ENCODE results near the gene AGTPBP1.

DNA sequence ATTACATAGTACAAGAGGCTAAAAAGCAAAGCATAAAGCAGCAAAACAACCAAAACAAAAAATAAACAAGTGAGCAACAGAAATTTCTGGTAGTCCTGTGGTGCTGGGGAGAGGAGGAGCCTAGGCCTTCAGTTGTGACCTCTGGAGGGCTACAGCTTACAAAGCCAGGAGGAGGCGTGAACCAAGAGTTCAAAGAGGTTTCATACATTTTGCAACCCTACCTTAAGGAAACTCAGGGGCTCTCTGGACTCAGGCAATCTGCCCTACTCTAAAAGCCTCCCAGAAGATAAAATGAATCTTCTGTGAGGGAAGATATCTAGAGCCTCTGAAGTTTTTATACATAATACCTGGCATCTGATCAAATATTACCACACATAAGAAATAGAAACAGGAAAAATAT lies 187.4 kb downstream of the AGTPBP1 start:
- TF ChIP-seq, protein P1, sequence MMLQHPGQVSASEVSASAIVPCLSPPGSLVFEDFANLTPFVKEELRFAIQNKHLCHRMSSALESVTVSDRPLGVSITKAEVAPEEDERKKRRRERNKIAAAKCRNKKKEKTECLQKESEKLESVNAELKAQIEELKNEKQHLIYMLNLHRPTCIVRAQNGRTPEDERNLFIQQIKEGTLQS (IDR thresholded peaks at IDR 0.05; ENCODE audit: insufficient read depth, low read depth, low read length), result no peak
- TF ChIP-seq NRF1 (IDR thresholded peaks at IDR 0.05; ENCODE audit: low read depth, low read length) (no peak), RAD21 (IDR thresholded peaks at IDR 0.05 in 1 of 2, conservative IDR thresholded peaks at IDR 0.05 in 1 of 2; ENCODE audit: low read depth in 2 of 2, low read length in 2 of 2) (no peak), POLR2A (IDR thresholded peaks at IDR 0.05; ENCODE audit: control extremely low read depth in 1 of 2, low read depth in 2 of 2, low read length in 2 of 2) (no peak), CREB1 (IDR thresholded peaks at IDR 0.05) (no peak), ZNF274 (IDR thresholded peaks at IDR 0.05; ENCODE audit: borderline replicate concordance, extremely low read depth, low read length) (no peak)
- TF ChIP-seq, protein P2, sequence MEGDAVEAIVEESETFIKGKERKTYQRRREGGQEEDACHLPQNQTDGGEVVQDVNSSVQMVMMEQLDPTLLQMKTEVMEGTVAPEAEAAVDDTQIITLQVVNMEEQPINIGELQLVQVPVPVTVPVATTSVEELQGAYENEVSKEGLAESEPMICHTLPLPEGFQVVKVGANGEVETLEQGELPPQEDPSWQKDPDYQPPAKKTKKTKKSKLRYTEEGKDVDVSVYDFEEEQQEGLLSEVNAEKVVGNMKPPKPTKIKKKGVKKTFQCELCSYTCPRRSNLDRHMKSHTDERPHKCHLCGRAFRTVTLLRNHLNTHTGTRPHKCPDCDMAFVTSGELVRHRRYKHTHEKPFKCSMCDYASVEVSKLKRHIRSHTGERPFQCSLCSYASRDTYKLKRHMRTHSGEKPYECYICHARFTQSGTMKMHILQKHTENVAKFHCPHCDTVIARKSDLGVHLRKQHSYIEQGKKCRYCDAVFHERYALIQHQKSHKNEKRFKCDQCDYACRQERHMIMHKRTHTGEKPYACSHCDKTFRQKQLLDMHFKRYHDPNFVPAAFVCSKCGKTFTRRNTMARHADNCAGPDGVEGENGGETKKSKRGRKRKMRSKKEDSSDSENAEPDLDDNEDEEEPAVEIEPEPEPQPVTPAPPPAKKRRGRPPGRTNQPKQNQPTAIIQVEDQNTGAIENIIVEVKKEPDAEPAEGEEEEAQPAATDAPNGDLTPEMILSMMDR (IDR thresholded peaks at IDR 0.05; ENCODE audit: control extremely low read depth in 1 of 3, insufficient read depth in 1 of 3, low read depth in 1 of 3, low read length in 3 of 3), result no peak
- TF ChIP-seq, protein P3, sequence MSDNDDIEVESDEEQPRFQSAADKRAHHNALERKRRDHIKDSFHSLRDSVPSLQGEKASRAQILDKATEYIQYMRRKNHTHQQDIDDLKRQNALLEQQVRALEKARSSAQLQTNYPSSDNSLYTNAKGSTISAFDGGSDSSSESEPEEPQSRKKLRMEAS (IDR thresholded peaks at IDR 0.05), result no peak

Data from H1 (cell line).